Mesodermal cell (in vitro differentiated cells): Measurements from ENCODE around the gene CDKN1C.

Experiments
- H3K27ac ChIP-seq: 2 replicates; pipeline ENCODE4 v1.7.0; 2013; ENCODE audit warnings: mild to moderate bottlenecking, low read depth, low read length, moderate library complexity; ENCODE audit not compliant: severe bottlenecking
- H3K36me3 ChIP-seq: 2 replicates; pipeline ENCODE4 v1.7.1; 2013; ENCODE audit warnings: mild to moderate bottlenecking, low read length, moderate library complexity; ENCODE audit not compliant: control insufficient read depth, insufficient read depth
- H3K4me1 ChIP-seq: one replicate; pipeline ENCODE4 v1.7.1; 2013; ENCODE audit warnings: mild to moderate bottlenecking, low read length; ENCODE audit not compliant: insufficient read depth, control insufficient read depth, poor library complexity, severe bottlenecking
- H3K4me3 ChIP-seq: 2 replicates; pipeline ENCODE4 v1.7.0; 2013; ENCODE audit warnings: low read length, control low read depth, mild to moderate bottlenecking; ENCODE audit not compliant: insufficient read depth, poor library complexity, severe bottlenecking; ENCODE audit errors: extremely low read depth
- H3K9me3 ChIP-seq: 2 replicates; pipeline ENCODE4 v1.7.1; 2013; ENCODE audit warnings: mild to moderate bottlenecking, low read length, moderate library complexity; ENCODE audit not compliant: control insufficient read depth
- WGBS, 2 experiments: methylation state at CpG; one replicate each; pipeline ENCODE4 v1.1.5; 2013; ENCODE audit warnings: missing lambda C conversion rate in 2 of 2; ENCODE audit not compliant: insufficient coverage in 2 of 2; 5-methylcytosine and 5-hydroxymethylcytosine counted together

CDKN1C gene

DNA sequence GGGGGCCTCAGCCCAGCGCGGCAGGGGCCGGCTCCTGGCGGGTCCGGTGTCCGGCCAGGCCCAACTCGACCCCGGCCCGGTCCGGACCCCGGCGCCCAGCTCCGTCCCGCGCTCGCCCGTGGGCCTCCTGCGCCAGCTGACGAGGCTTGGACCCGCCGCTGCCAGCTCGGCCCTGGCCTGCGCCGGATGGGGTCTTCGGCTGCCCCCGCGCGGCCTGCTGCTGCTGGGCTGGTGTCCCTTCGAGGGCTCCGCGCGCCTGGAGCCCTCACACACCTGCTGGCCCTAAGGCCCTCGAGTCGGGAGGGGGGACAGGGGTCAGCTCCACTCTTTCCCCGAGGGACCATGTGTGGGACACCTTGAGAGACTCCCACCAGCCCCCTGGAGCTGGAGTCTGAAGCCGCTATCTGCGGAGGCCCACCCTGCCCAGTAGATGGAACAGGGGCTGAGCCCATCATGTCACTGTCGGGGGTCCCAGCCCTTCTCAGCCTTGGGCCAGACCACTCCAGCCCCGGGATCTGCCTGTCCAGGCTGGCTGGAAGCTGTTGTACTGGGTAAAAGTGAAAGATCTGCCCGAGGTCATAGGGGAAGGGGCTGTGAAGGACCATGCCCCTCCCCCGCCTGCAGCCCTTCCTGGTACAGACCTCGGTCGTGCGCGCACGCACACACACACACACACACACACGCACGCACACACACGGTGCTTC is 768 bp upstream of the CDKN1C start:
- Histone ChIP-seq H3K27ac (peak overlapping the region; percentile 59), H3K9me3 (no peaks in the 10 kb centered on the region), H3K4me3 (peak overlapping the region; percentile 5), H3K36me3 (peaks cover 10% of the 10 kb centered on the region), H3K4me1 (peaks cover 18% of the 10 kb centered on the region)
- WGBS, 2 experiments, result 3 to 13% methylated on average over 37 to 39 of the region's 49 CpGs

- WGBS, 2 experiments, result 0 to 2% methylated on average over 80 of the region's 80 CpGs
These were observed 428 bp downstream of the CDKN1C start for GRCh38 chr11:2885017-2885677.

GRCh38 chr11:2883979-2884815 is 1.4 kb downstream of the CDKN1C start:
- WGBS, 2 experiments, result 0 to 1% methylated on average over 72 to 103 of the region's 119 CpGs
- Histone ChIP-seq H3K36me3 (peaks cover 10% of the 10 kb centered on the region), H3K4me3 (peak overlapping the region; percentile 75), H3K27ac (peak overlapping the region; percentile 45), H3K9me3 (no peaks in the 10 kb centered on the region), H3K4me1 (peaks cover 16% of the 10 kb centered on the region)

More at GRCh38 chr11:2885017-2885677, 428 bp downstream of the CDKN1C start:
- peak overlapping the region; percentile 69 for H3K4me3 ChIP-seq
- H3K36me3 ChIP-seq, result peaks cover 10% of the 10 kb centered on the region
- H3K9me3 ChIP-seq, result no peaks in the 10 kb centered on the region
- peaks cover 16% of the 10 kb centered on the region for H3K4me1 ChIP-seq
- peak overlapping the region; percentile 29 for H3K27ac ChIP-seq

DNA sequence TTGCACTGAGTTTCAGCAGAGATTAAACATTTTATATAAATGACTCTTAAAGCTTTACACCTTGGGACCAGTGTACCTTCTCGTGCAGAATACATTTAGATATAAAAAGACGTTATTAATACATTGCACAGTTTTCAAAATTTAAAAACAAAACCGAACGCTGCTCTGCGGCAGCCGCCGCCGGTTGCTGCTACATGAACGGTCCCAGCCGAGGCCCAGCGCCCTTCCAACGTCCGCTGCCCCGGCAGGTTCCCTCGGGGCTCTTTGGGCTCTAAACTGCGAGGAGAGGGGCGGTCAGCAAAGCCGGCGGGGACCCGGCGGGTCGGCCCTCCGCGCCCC is 2.0 kb downstream of the CDKN1C start:
- Histone ChIP-seq H3K4me3 (peak overlapping the region; percentile 75), H3K36me3 (peaks cover 10% of the 10 kb centered on the region), H3K4me1 (peaks cover 16% of the 10 kb centered on the region), H3K9me3 (no peaks in the 10 kb centered on the region), H3K27ac (no peak overlapping the region)
- WGBS, 2 experiments, result 6% methylated on average over 20 to 22 of the region's 24 CpGs

- peak overlapping the region; percentile 75 for H3K4me3 ChIP-seq
- no peaks in the 10 kb centered on the region for H3K9me3 ChIP-seq
- H3K4me1 ChIP-seq, result peaks cover 16% of the 10 kb centered on the region
- no peak overlapping the region for H3K27ac ChIP-seq
- WGBS, 2 experiments, result 84 to 85% methylated on average over 9 to 11 of the region's 11 CpGs
- peaks cover 10% of the 10 kb centered on the region for H3K36me3 ChIP-seq
These were observed 3.0 kb downstream of the CDKN1C start for GRCh38 chr11:2882396-2883110.

DNA sequence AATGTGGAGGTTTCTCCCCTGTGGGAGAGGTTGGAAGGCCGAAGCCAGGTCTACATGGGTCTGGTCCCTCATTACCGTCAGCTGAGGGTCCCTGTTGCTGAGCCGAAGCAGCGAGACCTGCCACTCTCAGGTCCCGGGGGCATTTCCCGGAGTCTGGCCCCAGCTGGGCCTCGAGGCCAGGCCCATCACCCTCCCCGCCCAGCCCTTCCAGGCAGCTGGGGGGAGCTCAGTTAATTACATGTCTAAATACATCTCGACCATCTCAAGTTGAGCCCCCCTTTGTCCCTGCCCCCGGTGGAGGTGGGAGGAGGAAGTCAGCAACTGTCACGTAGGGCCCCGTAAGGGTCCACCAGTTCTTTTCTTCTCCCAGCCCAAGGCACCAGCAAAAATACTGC is 3.6 kb downstream of the CDKN1C start:
- Histone ChIP-seq H3K4me1 (peaks cover 11% of the 10 kb centered on the region), H3K36me3 (peaks cover 10% of the 10 kb centered on the region), H3K27ac (no peak overlapping the region), H3K4me3 (no peak overlapping the region), H3K9me3 (no peaks in the 10 kb centered on the region)
- 84 to 86% methylated on average over 7 to 10 of the region's 12 CpGs for WGBS, 2 experiments

DNA sequence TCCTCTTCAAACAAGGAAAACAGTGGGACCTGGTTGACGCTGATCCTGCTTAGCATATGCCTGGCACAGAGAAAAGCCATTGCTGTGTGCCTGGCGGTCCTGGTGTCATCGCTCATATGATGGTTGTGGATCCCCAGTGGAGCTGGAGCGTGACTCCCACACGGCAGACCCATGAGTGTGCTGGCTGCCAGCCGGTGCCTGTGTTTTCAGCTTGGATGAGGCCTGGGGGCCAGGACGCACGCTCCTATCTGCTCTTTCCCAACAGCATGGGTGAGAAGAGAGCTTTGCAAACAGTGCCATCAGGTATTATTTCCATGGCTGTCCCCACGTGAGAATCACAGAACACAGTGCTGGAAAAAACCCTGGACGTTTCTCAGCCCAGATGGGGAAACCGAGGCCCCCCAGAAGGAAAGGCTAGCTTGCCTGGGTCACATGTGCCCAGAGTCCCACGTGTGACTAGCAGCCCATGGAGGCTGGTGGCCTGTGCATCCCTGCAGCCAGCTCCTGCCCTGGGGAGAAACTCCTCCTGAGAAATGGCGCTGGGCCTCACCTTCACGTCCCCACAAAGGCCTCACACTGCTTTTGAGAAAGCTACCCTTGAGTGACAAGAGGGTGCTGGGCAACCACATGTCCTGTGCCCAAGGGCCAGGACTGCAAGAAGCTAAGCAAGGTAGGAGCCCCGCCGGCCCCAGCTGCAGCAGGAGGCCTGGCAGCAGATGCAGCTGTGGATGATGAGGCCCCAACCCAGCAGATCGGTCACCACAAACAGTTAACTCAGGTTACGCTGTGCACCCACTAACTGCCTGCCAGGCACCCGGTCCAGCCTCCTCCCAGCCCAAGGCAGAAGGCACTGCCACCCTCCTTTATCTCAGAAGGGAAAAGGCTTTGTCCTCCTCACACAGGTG is 4.2 kb downstream of the CDKN1C start:
- H3K9me3 ChIP-seq, result no peaks in the 10 kb centered on the region
- peaks cover 5% of the 10 kb centered on the region for H3K4me1 ChIP-seq
- H3K36me3 ChIP-seq, result peaks cover 10% of the 10 kb centered on the region
- H3K4me3 ChIP-seq, result no peak overlapping the region
- no peak overlapping the region for H3K27ac ChIP-seq
- 93 to 94% methylated on average over 16 to 18 of the region's 19 CpGs for WGBS, 2 experiments

GRCh38 chr11:2880646-2881045 is 4.9 kb downstream of the CDKN1C start:
- Histone ChIP-seq H3K9me3 (no peaks in the 10 kb centered on the region), H3K4me3 (no peak overlapping the region), H3K36me3 (peaks cover 10% of the 10 kb centered on the region), H3K4me1 (peaks cover 4% of the 10 kb centered on the region), H3K27ac (no peak overlapping the region)
- 80 to 90% methylated on average over 5 to 6 of the region's 7 CpGs for WGBS, 2 experiments

- peaks cover 4% of the 10 kb centered on the region for H3K4me1 ChIP-seq
- peaks cover 10% of the 10 kb centered on the region for H3K36me3 ChIP-seq
- peaks cover 8% of the 10 kb centered on the region for H3K9me3 ChIP-seq
- no peak overlapping the region for H3K27ac ChIP-seq
- WGBS, 2 experiments, result 95 to 98% methylated on average over 8 of the region's 8 CpGs
- no peak overlapping the region for H3K4me3 ChIP-seq
These were observed 6.8 kb downstream of the CDKN1C start for GRCh38 chr11:2878782-2879181.
